ENCODE results near the gene CD300LD. TPM values are rescaled to one million over a fixed set of nuclear protein-coding genes. Genes with fewer than 3 reads are reported as not detected.

The CD300LD gene
- total RNA-seq, 1 experiment from 2014 or later, result not detected

- Mint-ChIP-seq H3K4me3 (ENCODE audit: unreplicated experiment) (no peak overlapping the region), H3K27me3 (ENCODE audit: insufficient read depth, unreplicated experiment) (no peaks in the 10 kb centered on the region), H3K9me3 (ENCODE audit: unreplicated experiment) (no peaks in the 10 kb centered on the region), H3K4me1 (ENCODE audit: insufficient read depth, unreplicated experiment) (peaks cover 28% of the 10 kb centered on the region), H3K27ac (ENCODE audit: low read depth, unreplicated experiment) (no peak overlapping the region), H3K36me3 (ENCODE audit: insufficient read depth, unreplicated experiment) (no peaks in the 10 kb centered on the region)
- ChIA-PET POLR2A (no interaction called here), CTCF (interaction anchor here (0.6 kb wide), 1 partner anchor 42 kb away, joined by 3 read pairs; no protein-coding TSS in a partner anchor)
- TF ChIP-seq CTCF (IDR thresholded peaks at IDR 0.05; ENCODE audit: unreplicated experiment), result no peak
- intact Hi-C loops (cut with micrococcal nuclease), result no loop called here
- DNase-seq (ENCODE audit: unreplicated experiment), result no peak
- no TSS peak for BruUV-seq (replicated peaks)
Measured at GRCh38 chr17:74549343-74549742, 42.7 kb downstream of the CD300LD start.

GRCh38 chr17:74547736-74548135 is 44.3 kb downstream of the CD300LD start:
- no peak overlapping the region for H3K27ac Mint-ChIP-seq (ENCODE audit: low read depth, unreplicated experiment)
- H3K4me1 Mint-ChIP-seq (ENCODE audit: insufficient read depth, unreplicated experiment), result peaks cover 30% of the 10 kb centered on the region
- H3K4me3 Mint-ChIP-seq (ENCODE audit: unreplicated experiment), result no peak overlapping the region
- no peak for DNase-seq (ENCODE audit: unreplicated experiment)
- no TSS peak for BruUV-seq (replicated peaks)
- no peaks in the 10 kb centered on the region for H3K36me3 Mint-ChIP-seq (ENCODE audit: insufficient read depth, unreplicated experiment)
- intact Hi-C loops (cut with micrococcal nuclease), result no loop called here
- H3K27me3 Mint-ChIP-seq (ENCODE audit: insufficient read depth, unreplicated experiment), result no peaks in the 10 kb centered on the region
- H3K9me3 Mint-ChIP-seq (ENCODE audit: unreplicated experiment), result no peaks in the 10 kb centered on the region
- no peak for TF ChIP-seq CTCF (IDR thresholded peaks at IDR 0.05; ENCODE audit: unreplicated experiment)
- ChIA-PET POLR2A (interaction anchor here (1.0 kb wide), 1 partner anchor 23 kb away, joined by 3 read pairs; no protein-coding TSS in a partner anchor), CTCF (interaction anchor here (0.7 kb wide), 1 partner anchor 51 kb away, joined by 4 read pairs; no protein-coding TSS in a partner anchor)

GRCh38 chr17:74547264-74547663 is 44.8 kb downstream of the CD300LD start:
- TF ChIP-seq CTCF (IDR thresholded peaks at IDR 0.05; ENCODE audit: unreplicated experiment), result no peak
- ChIA-PET POLR2A (no interaction called here), CTCF (no interaction called here)
- no peaks in the 10 kb centered on the region for H3K9me3 Mint-ChIP-seq (ENCODE audit: unreplicated experiment)
- intact Hi-C loops (cut with micrococcal nuclease), result no loop called here
- DNase-seq (ENCODE audit: unreplicated experiment), result no peak
- no peaks in the 10 kb centered on the region for H3K27me3 Mint-ChIP-seq (ENCODE audit: insufficient read depth, unreplicated experiment)
- no peak overlapping the region for H3K27ac Mint-ChIP-seq (ENCODE audit: low read depth, unreplicated experiment)
- no peaks in the 10 kb centered on the region for H3K36me3 Mint-ChIP-seq (ENCODE audit: insufficient read depth, unreplicated experiment)
- peaks cover 25% of the 10 kb centered on the region for H3K4me1 Mint-ChIP-seq (ENCODE audit: insufficient read depth, unreplicated experiment)
- no TSS peak for BruUV-seq (replicated peaks)
- no peak overlapping the region for H3K4me3 Mint-ChIP-seq (ENCODE audit: unreplicated experiment)

DNA sequence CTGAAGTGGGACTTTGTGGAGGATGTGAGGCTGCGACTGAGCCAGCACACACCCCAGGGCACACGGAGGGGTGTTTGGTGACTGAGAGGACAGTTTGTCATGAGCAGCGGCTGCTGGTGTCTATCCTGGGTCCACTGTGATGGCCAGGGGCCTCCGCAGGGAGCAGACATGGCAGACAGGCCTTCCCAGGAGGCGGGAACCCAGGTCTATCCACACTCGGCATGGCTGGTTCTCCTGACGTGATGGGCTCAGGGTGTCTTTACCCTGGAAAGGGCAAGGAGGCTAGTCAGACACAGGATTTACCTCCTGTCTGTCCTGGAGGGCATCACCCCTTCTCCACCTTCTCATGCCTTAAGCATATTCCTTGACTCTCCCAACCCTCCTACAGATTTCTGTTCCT is 45.5 kb downstream of the CD300LD start:
- ChIA-PET CTCF (no interaction called here), POLR2A (no interaction called here)
- Mint-ChIP-seq H3K9me3 (ENCODE audit: unreplicated experiment) (no peaks in the 10 kb centered on the region), H3K4me3 (ENCODE audit: unreplicated experiment) (no peak overlapping the region), H3K27me3 (ENCODE audit: insufficient read depth, unreplicated experiment) (no peaks in the 10 kb centered on the region), H3K36me3 (ENCODE audit: insufficient read depth, unreplicated experiment) (no peaks in the 10 kb centered on the region), H3K27ac (ENCODE audit: low read depth, unreplicated experiment) (no peak overlapping the region), H3K4me1 (ENCODE audit: insufficient read depth, unreplicated experiment) (peaks cover 18% of the 10 kb centered on the region)
- no peak for DNase-seq (ENCODE audit: unreplicated experiment)
- no TSS peak for BruUV-seq (replicated peaks)
- no peak for TF ChIP-seq CTCF (IDR thresholded peaks at IDR 0.05; ENCODE audit: unreplicated experiment)
- intact Hi-C loops (cut with micrococcal nuclease), result no loop called here
